ENCODE measurements around the gene LRRC2.

LRRC2 gene

GRCh38 chr3:46472736-46473135 is 93.4 kb downstream of the LRRC2 start:
- DNase-seq, result no peak

- no peak for DNase-seq
Measured at GRCh38 chr3:46471371-46471914, 94.7 kb downstream of the LRRC2 start.

GRCh38 chr3:46470831-46471230 is 95.3 kb downstream of the LRRC2 start:
- DNase-seq, result no peak

- DNase-seq, result no peak
Measured at GRCh38 chr3:46469680-46470357, 96.3 kb downstream of the LRRC2 start.

- DNase-seq, result no peak
Measured at GRCh38 chr3:46468753-46469600, 97.1 kb downstream of the LRRC2 start.

GRCh38 chr3:46467562-46467961 is 98.5 kb downstream of the LRRC2 start:
- no peak for DNase-seq

- no peak for DNase-seq
Measured at GRCh38 chr3:46466871-46467403, 99.2 kb downstream of the LRRC2 start.

- DNase-seq, result no peak
Measured at GRCh38 chr3:46466273-46466672, 99.8 kb downstream of the LRRC2 start.

All from activated gamma-delta T cell (primary cell).